Raji (cell line): ENCODE data around the gene LMX1B.

ENCODE experiments used
- POLR2A ChIP-seq: IDR thresholded peaks from 2 replicates; pipeline ENCODE4 v1.6.1; 2011; ENCODE audit warnings: low read depth, low read length, control low read depth; ENCODE audit not compliant: insufficient read depth

The LMX1B gene

GRCh38 chr9:126668058-126668457 is 54.3 kb downstream of the LMX1B start:
- TF ChIP-seq POLR2A = no peak

- no peak for TF ChIP-seq POLR2A
These were observed 55.4 kb downstream of the LMX1B start for GRCh38 chr9:126669108-126669507.

- no peak for TF ChIP-seq POLR2A
These were observed 56.5 kb downstream of the LMX1B start for GRCh38 chr9:126670270-126670669.

GRCh38 chr9:126671381-126671831 is 57.7 kb downstream of the LMX1B start:
- no peak for TF ChIP-seq POLR2A

GRCh38 chr9:126671983-126672382 is 58.3 kb downstream of the LMX1B start:
- no peak for TF ChIP-seq POLR2A

GRCh38 chr9:126672634-126673284 is 59.0 kb downstream of the LMX1B start:
- TF ChIP-seq POLR2A = no peak

GRCh38 chr9:126673689-126674364 is 60.1 kb downstream of the LMX1B start:
- no peak for TF ChIP-seq POLR2A

- no peak for TF ChIP-seq POLR2A
These were observed 60.8 kb downstream of the LMX1B start for GRCh38 chr9:126674365-126675146.

GRCh38 chr9:126675147-126675467 is 61.4 kb downstream of the LMX1B start:
- no peak for TF ChIP-seq POLR2A

GRCh38 chr9:126676102-126676684 is 62.5 kb downstream of the LMX1B start:
- TF ChIP-seq POLR2A = no peak

- no peak for TF ChIP-seq POLR2A
These were observed 63.0 kb downstream of the LMX1B start for GRCh38 chr9:126676685-126677143.

GRCh38 chr9:126677188-126678084 is 63.7 kb downstream of the LMX1B start:
- TF ChIP-seq POLR2A = no peak

GRCh38 chr9:126678989-126679388 is 65.3 kb downstream of the LMX1B start:
- no peak for TF ChIP-seq POLR2A

- no peak for TF ChIP-seq POLR2A
These were observed 67.6 kb downstream of the LMX1B start for GRCh38 chr9:126681336-126681735.
